NCI-H146 treated with DMSO at 0.1 percent for 48 hours (cell line): Measurements from ENCODE around the gene ANKRD60.

Experiments used
- DNase-seq: peaks from one replicate; lab custom pipeline; 2025; ENCODE audit not compliant: unreplicated experiment; lab: John Stamatoyannopoulos, UW

Gene ANKRD60

GRCh38 chr20:58223358-58223941 is 5.0 kb downstream of the ANKRD60 start:
- no peak for DNase-seq

- no peak for DNase-seq
Measured at GRCh38 chr20:58222446-58222845, 6.0 kb downstream of the ANKRD60 start.

- no peak for DNase-seq
Measured at GRCh38 chr20:58219342-58219700, 9.1 kb downstream of the ANKRD60 start.

- DNase-seq: no peak
Measured at GRCh38 chr20:58218665-58219341, 9.7 kb downstream of the ANKRD60 start.

GRCh38 chr20:58216334-58216733 is 12.1 kb downstream of the ANKRD60 start:
- DNase-seq: no peak

- DNase-seq: no peak
Measured at GRCh38 chr20:58215116-58215515, 13.3 kb downstream of the ANKRD60 start.

- DNase-seq: no peak
Measured at GRCh38 chr20:58214310-58214709, 14.1 kb downstream of the ANKRD60 start.

- no peak for DNase-seq
Measured at GRCh38 chr20:58213716-58214115, 14.7 kb downstream of the ANKRD60 start.

GRCh38 chr20:58213121-58213520 is 15.3 kb downstream of the ANKRD60 start:
- DNase-seq: no peak

- DNase-seq: no peak
Measured at GRCh38 chr20:58212636-58213035, 15.8 kb downstream of the ANKRD60 start.

- no peak for DNase-seq
Measured at GRCh38 chr20:58210398-58210747, 18.1 kb downstream of the ANKRD60 start.

GRCh38 chr20:58209652-58210397 is 18.6 kb downstream of the ANKRD60 start:
- DNase-seq: peak; percentile 58

GRCh38 chr20:58208944-58209343 is 19.5 kb downstream of the ANKRD60 start:
- DNase-seq: no peak

- no peak for DNase-seq
Measured at GRCh38 chr20:58205850-58206249, 22.6 kb downstream of the ANKRD60 start.

- DNase-seq: no peak
Measured at GRCh38 chr20:58202044-58202443, 26.4 kb downstream of the ANKRD60 start.

GRCh38 chr20:58201616-58202015 is 26.8 kb downstream of the ANKRD60 start:
- DNase-seq: no peak

- no peak for DNase-seq
Measured at GRCh38 chr20:58199469-58199868, 29.0 kb downstream of the ANKRD60 start.

- DNase-seq: no peak
Measured at GRCh38 chr20:58198901-58199355, 29.5 kb downstream of the ANKRD60 start.

GRCh38 chr20:58198384-58198783 is 30.1 kb downstream of the ANKRD60 start:
- DNase-seq: no peak

GRCh38 chr20:58197185-58197469 is 31.3 kb downstream of the ANKRD60 start:
- DNase-seq: no peak

GRCh38 chr20:58196402-58197184 is 31.9 kb downstream of the ANKRD60 start:
- no peak for DNase-seq

- no peak for DNase-seq
Measured at GRCh38 chr20:58195047-58195446, 33.4 kb downstream of the ANKRD60 start.
